ENCODE measurements around the gene PDIA5. TPM values are rescaled to one million over a fixed set of nuclear protein-coding genes. Genes with fewer than 3 reads are reported as not detected.

Gene PDIA5
- total and polyA plus RNA-seq, 4 donors: 36.8 to 94.6 (median 63.3) TPM

DNA sequence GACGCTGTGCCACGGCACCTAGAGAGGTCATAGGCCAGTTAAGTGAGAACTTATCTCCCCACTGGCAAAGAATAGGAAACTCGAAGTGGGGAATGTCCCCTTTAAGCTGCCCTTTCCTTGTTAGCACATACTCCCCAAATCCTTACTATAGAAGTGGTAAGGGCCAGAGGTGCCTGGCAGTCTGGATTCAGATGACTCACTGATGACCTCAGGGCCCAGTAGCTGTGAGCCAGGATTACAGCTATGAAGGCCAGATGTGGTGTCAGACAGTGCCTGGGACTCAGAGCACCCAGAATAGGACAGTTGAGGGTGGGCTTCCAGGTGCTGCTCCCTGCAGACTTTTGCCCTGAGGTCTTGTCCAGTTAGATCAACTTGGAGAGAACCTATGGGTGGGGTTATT lies 37.7 kb downstream of the PDIA5 start:
- TF ChIP-seq HNF4A (conservative IDR thresholded peaks at IDR 0.05) (no peak), JUND (IDR thresholded peaks at IDR 0.05) (peak; percentile 46 to 56)
- Histone ChIP-seq H3K36me3 (ENCODE audit: control insufficient read depth in 4 of 4, insufficient read depth in 3 of 4, low read depth in 1 of 4, low read length in 3 of 4) (peaks cover 18 to 45% (median 40%) of the 10 kb centered on the region in 4 donors), H3K4me1 (ENCODE audit: control insufficient read depth in 4 of 4, insufficient read depth in 4 of 4, low read length in 3 of 4) (peaks cover 4 to 32% (median 20%) of the 10 kb centered on the region in 4 donors), H3K27me3 (ENCODE audit: control insufficient read depth in 4 of 4, insufficient read depth in 4 of 4, low read length in 3 of 4) (no peaks in the 10 kb centered on the region), H3K4me3 (ENCODE audit: low read depth in 1 of 3, low read length in 3 of 3) (no peak overlapping the region), H3K27ac (ENCODE audit: low read depth in 1 of 2, low read length in 2 of 2) (peak overlapping the region; percentile 53 to 86), H3K9me3 (ENCODE audit: control insufficient read depth in 4 of 4, low read length in 3 of 4) (no peaks in the 10 kb centered on the region), H3K9ac (ENCODE audit: low read depth in 1 of 2, low read length in 2 of 2) (no peak overlapping the region)
- DNase-seq (ENCODE audit: low spot score): no peak
- 53% methylated on average over 3 of the region's 3 CpGs for WGBS

DNA sequence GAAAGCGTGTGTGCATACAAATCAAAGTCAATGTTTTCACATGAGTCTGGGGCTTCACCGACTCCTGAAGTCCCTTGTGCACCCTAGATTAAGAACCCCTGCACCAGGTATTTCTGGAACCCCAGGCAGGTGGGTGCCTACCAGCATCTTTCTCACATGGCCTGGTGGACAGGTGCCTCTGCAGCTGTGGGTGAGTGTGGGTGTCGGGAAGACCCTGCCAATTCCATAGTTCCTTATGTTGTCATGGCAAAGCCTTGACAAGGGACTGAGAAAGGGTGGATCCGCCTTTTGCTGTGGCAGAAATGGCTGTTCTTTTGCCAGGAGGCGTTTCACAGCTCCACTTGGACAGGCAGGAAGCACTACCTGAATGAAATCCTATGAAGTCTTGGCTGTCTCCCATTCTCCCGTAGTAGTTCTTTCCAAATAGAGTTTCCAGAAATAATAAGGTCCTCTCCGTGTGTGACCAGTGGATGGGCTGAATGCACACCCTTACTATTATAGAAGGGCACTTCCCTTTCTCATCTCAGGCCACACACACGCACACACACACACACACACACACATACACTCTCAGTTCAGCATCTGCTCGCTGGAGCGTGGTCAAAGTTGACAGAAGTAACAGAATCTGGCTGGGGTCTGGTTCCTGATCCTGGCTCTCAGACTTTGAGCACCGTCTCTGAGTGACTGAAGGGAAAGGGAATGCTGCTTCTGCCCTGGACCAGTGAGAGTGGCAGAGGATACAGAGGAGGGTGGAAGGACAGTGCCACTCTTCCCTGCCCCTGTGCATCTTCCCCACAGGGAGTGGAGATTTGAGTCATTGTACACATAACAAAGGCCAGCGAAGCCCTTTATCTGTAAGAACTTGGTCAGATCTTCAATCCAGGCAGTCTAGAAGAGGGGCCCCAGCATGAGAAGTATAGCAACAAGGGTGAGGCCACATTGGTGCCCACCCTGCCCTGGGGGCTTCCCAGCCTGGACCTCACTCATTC lies 38.7 kb downstream of the PDIA5 start:
- H3K9me3 ChIP-seq (ENCODE audit: control insufficient read depth in 4 of 4, low read length in 3 of 4): no peaks in the 10 kb centered on the region
- no peaks in the 10 kb centered on the region for H3K27me3 ChIP-seq (ENCODE audit: control insufficient read depth in 4 of 4, insufficient read depth in 4 of 4, low read length in 3 of 4)
- DNase-seq (ENCODE audit: low spot score): no peak
- peaks cover 4 to 25% (median 18%) of the 10 kb centered on the region in 4 donors for H3K4me1 ChIP-seq (ENCODE audit: control insufficient read depth in 4 of 4, insufficient read depth in 4 of 4, low read length in 3 of 4)
- H3K9ac ChIP-seq (ENCODE audit: low read depth in 1 of 2, low read length in 2 of 2): no peak overlapping the region
- H3K36me3 ChIP-seq (ENCODE audit: control insufficient read depth in 4 of 4, insufficient read depth in 3 of 4, low read depth in 1 of 4, low read length in 3 of 4): peaks cover 18 to 52% (median 46%) of the 10 kb centered on the region in 4 donors
- H3K27ac ChIP-seq (ENCODE audit: low read depth in 1 of 2, low read length in 2 of 2): peak overlapping the region; percentile 53 to 86
- no peak for TF ChIP-seq HNF4A (conservative IDR thresholded peaks at IDR 0.05)
- TF ChIP-seq EGR1 (IDR thresholded peaks at IDR 0.05; ENCODE audit: low read depth in 2 of 2): no peak
- TF ChIP-seq FOXA1 (IDR thresholded peaks at IDR 0.05): no peak
- no peak overlapping the region for H3K4me3 ChIP-seq (ENCODE audit: low read depth in 1 of 3, low read length in 3 of 3)
- WGBS: 80% methylated on average over 12 of the region's 12 CpGs

DNA sequence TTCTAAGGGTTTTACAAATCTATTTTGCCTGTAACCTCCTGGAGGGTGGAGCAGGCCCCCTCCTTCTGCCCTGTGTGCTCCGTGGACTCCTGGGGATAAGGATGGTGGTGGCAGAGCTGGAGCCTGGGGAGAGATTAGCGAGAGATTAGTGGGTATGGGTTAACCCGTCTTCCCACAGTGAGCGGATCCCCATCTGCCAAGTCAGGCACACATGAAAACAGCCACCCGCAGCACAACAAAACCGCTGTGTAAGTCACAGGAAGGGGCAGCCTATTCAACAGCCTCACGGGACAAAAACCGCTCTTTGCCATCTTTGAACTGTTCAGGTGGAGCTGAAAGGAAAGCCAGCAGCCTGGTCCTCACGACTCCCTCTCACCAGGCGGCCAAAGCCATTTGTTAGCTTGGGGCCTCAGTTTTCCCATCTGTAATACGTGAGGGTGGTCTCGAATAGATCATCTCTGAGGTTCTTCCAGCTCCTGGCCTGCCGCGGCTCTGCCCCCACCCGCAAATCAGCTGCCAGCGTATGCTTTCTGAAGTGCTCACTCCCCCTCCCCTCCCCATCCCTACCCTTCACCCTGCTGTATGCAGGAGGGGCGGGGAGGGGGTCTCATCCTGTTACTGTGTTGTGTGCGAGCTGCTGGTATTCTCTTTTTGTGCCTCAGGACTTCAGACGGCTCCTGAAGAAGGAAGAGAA lies 43.6 kb downstream of the PDIA5 start:
- Histone ChIP-seq H3K36me3 (ENCODE audit: control insufficient read depth in 4 of 4, insufficient read depth in 3 of 4, low read depth in 1 of 4, low read length in 3 of 4) (peaks cover 19 to 70% (median 60%) of the 10 kb centered on the region in 4 donors), H3K4me1 (ENCODE audit: control insufficient read depth in 4 of 4, insufficient read depth in 4 of 4, low read length in 3 of 4) (no peaks in the 10 kb centered on the region)
- TF ChIP-seq YY1 (IDR thresholded peaks at IDR 0.05) (no peak), EGR1 (IDR thresholded peaks at IDR 0.05; ENCODE audit: low read depth in 2 of 2) (no peak), HNF4A (conservative IDR thresholded peaks at IDR 0.05) (no peak), SP1 (IDR thresholded peaks at IDR 0.05) (no peak)
- TF ChIP-seq, protein P1, sequence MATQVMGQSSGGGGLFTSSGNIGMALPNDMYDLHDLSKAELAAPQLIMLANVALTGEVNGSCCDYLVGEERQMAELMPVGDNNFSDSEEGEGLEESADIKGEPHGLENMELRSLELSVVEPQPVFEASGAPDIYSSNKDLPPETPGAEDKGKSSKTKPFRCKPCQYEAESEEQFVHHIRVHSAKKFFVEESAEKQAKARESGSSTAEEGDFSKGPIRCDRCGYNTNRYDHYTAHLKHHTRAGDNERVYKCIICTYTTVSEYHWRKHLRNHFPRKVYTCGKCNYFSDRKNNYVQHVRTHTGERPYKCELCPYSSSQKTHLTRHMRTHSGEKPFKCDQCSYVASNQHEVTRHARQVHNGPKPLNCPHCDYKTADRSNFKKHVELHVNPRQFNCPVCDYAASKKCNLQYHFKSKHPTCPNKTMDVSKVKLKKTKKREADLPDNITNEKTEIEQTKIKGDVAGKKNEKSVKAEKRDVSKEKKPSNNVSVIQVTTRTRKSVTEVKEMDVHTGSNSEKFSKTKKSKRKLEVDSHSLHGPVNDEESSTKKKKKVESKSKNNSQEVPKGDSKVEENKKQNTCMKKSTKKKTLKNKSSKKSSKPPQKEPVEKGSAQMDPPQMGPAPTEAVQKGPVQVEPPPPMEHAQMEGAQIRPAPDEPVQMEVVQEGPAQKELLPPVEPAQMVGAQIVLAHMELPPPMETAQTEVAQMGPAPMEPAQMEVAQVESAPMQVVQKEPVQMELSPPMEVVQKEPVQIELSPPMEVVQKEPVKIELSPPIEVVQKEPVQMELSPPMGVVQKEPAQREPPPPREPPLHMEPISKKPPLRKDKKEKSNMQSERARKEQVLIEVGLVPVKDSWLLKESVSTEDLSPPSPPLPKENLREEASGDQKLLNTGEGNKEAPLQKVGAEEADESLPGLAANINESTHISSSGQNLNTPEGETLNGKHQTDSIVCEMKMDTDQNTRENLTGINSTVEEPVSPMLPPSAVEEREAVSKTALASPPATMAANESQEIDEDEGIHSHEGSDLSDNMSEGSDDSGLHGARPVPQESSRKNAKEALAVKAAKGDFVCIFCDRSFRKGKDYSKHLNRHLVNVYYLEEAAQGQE (IDR thresholded peaks at IDR 0.05): no peak

More for the DNA sequence above, 43.6 kb downstream of the PDIA5 start:
- Histone ChIP-seq H3K27me3 (ENCODE audit: control insufficient read depth in 4 of 4, insufficient read depth in 4 of 4, low read length in 3 of 4) (no peaks in the 10 kb centered on the region), H3K9ac (ENCODE audit: low read depth in 1 of 2, low read length in 2 of 2) (no peak overlapping the region), H3K27ac (ENCODE audit: low read depth in 1 of 2, low read length in 2 of 2) (no peak overlapping the region), H3K4me3 (ENCODE audit: low read depth in 1 of 3, low read length in 3 of 3) (no peak overlapping the region), H3K9me3 (ENCODE audit: control insufficient read depth in 4 of 4, low read length in 3 of 4) (no peaks in the 10 kb centered on the region)
- DNase-seq (ENCODE audit: low spot score): no peak
- 93% methylated on average over 19 of the region's 19 CpGs for WGBS
